ENCODE results near the gene PACRG.

PACRG gene

GRCh38 chr6:163263998-163264661 lies 536.4 kb downstream of the PACRG start:
- no peak for DNase-seq (ENCODE audit: low spot score)
- FAIRE-seq = no peak

- DNase-seq (ENCODE audit: low spot score) (no peak), FAIRE-seq (no peak)
Measured at GRCh38 chr6:163264662-163265035, 536.9 kb downstream of the PACRG start.

- FAIRE-seq = no peak
- DNase-seq (ENCODE audit: low spot score) = no peak
Measured at GRCh38 chr6:163281634-163282033, 553.9 kb downstream of the PACRG start.

- no peak for FAIRE-seq
- no peak for DNase-seq (ENCODE audit: low spot score)
Measured at GRCh38 chr6:163282672-163283071, 554.9 kb downstream of the PACRG start.

- FAIRE-seq = no peak
- no peak for DNase-seq (ENCODE audit: low spot score)
Measured at GRCh38 chr6:163284151-163284550, 556.4 kb downstream of the PACRG start.

- FAIRE-seq (no peak), DNase-seq (ENCODE audit: low spot score) (no peak)
Measured at GRCh38 chr6:163285691-163286090, 557.9 kb downstream of the PACRG start.

GRCh38 chr6:163287626-163288025 lies 559.9 kb downstream of the PACRG start:
- no peak for DNase-seq (ENCODE audit: low spot score)
- no peak for FAIRE-seq

GRCh38 chr6:163288066-163288465 lies 560.3 kb downstream of the PACRG start:
- no peak for FAIRE-seq
- no peak for DNase-seq (ENCODE audit: low spot score)

GRCh38 chr6:163288915-163289314 lies 561.1 kb downstream of the PACRG start:
- no peak for DNase-seq (ENCODE audit: low spot score)

GRCh38 chr6:163289447-163289846 lies 561.7 kb downstream of the PACRG start:
- FAIRE-seq (no peak), DNase-seq (ENCODE audit: low spot score) (no peak)

More at GRCh38 chr6:163288915-163289314, 561.1 kb downstream of the PACRG start:
- FAIRE-seq = no peak

GRCh38 chr6:163290545-163291274 lies 562.9 kb downstream of the PACRG start:
- no peak for FAIRE-seq
- DNase-seq (ENCODE audit: low spot score) = no peak

GRCh38 chr6:163291622-163292021 lies 563.8 kb downstream of the PACRG start:
- DNase-seq (ENCODE audit: low spot score) = no peak
- FAIRE-seq = no peak

- no peak for FAIRE-seq
Measured at GRCh38 chr6:163293286-163293685, 565.5 kb downstream of the PACRG start.

GRCh38 chr6:163294734-163295133 lies 567.0 kb downstream of the PACRG start:
- DNase-seq (ENCODE audit: low spot score) (no peak), FAIRE-seq (no peak)

More at GRCh38 chr6:163293286-163293685, 565.5 kb downstream of the PACRG start:
- DNase-seq (ENCODE audit: low spot score) = no peak

- DNase-seq (ENCODE audit: low spot score) (no peak), FAIRE-seq (no peak)
Measured at GRCh38 chr6:163296835-163297519, 569.2 kb downstream of the PACRG start.

GRCh38 chr6:163298079-163298830 lies 570.5 kb downstream of the PACRG start:
- DNase-seq (ENCODE audit: low spot score) (no peak), FAIRE-seq (no peak)

GRCh38 chr6:163300838-163301237 lies 573.1 kb downstream of the PACRG start:
- DNase-seq (ENCODE audit: low spot score) (no peak), FAIRE-seq (no peak)

GRCh38 chr6:163301726-163302635 lies 574.2 kb downstream of the PACRG start:
- DNase-seq (ENCODE audit: low spot score) = no peak
- FAIRE-seq = no peak

GRCh38 chr6:163302747-163303146 lies 575.0 kb downstream of the PACRG start:
- FAIRE-seq (no peak), DNase-seq (ENCODE audit: low spot score) (no peak)

GRCh38 chr6:163306000-163306399 lies 578.2 kb downstream of the PACRG start:
- DNase-seq (ENCODE audit: low spot score) = no peak
- FAIRE-seq = no peak

All from urothelium cell line (cell line).